ENCODE measurements around the gene NPHS1.

NPHS1 gene

DNA sequence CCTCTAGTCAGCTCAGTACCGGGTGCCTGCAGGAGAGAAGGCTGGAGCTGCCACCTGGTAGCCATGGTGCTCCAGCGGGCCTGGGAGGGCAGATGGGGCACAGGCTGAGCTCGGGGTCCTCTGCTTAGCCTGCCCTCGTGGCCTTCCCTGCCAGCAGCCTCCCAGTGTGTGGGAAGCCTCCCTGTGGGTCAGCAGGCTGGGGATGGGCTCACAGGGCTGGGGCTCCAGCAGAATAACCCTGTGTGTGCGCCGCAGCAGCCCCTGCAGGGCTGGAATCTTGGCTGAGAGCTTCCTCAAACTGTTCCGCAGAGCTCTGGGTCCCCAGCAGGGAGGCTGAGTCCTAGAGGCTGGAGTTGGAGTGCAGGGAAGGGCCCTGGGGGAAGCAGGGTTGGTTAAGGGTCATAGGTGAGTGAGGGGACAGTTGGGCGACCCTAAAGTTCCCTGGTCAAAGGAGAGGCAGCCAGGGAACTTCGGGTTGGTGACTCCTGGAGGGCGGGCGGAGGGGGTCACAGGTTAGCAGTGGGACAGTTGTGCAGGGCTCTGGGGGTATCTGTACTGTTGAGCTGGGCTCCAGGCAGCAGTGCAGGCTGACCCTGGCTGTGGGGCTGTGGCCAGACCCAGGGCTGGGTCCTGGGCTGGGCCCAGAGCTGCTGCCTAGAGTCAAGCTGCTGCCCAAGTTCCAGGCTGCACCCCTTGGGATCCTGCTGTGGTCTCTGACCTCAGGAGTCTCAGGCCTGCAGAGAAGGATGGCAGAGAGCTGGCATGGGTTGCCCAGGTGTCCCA is 62.9 kb downstream of the NPHS1 start:
- no peaks in the 10 kb centered on the region for H3K27me3 ChIP-seq (ENCODE audit: insufficient read depth, low read length)
- no peaks in the 10 kb centered on the region for H3K4me1 ChIP-seq (ENCODE audit: insufficient read depth, low read length)
- H2AFZ ChIP-seq (ENCODE audit: low read depth, low read length), result no peak overlapping the region
- H3K4me3 ChIP-seq (ENCODE audit: low read length), result no peak overlapping the region
- peaks cover 19% of the 10 kb centered on the region for H3K36me3 ChIP-seq (ENCODE audit: insufficient read depth, low read length)
- no peaks in the 10 kb centered on the region for H3K9me3 ChIP-seq (ENCODE audit: low read length)

DNA sequence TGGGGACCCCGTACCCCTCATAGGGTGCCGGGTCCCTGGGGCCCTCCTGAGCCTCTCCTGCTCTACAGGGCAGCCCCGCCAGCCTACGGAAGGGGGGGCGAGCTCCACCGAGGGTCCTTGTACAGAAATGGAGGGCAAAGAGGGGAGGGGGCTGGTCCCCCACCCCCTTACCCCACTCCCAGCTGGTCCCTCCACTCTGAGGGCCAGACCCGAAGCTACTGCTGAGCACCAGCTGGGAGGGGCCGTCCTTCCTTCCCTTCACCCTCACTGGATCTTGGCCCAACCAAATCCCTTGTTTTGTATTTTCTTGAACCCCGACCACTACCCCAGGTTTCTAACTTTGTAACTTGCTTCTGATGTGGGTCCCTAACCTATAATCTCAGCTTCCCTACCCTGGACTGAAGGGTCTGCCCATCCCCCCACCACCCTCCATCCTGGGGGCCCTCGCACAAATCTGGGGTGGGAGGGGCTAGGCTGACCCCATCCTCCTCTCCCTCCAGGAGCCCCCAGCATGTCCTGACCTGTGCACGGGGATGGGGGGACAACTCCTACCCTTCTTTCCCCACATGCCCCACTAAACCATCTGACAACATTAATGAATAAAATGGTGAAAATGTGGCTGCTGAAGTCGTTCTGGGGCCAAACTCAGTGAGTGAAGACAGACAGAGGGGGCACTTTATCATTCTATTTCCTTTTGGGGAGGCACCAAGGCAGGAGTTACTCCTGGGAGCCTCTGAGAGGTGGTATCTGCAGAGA is 63.9 kb downstream of the NPHS1 start:
- H3K36me3 ChIP-seq (ENCODE audit: insufficient read depth, low read length), result peaks cover 27% of the 10 kb centered on the region
- H3K4me1 ChIP-seq (ENCODE audit: insufficient read depth, low read length), result no peaks in the 10 kb centered on the region
- no peaks in the 10 kb centered on the region for H3K9me3 ChIP-seq (ENCODE audit: low read length)
- no peak overlapping the region for H3K4me3 ChIP-seq (ENCODE audit: low read length)
- no peak overlapping the region for H2AFZ ChIP-seq (ENCODE audit: low read depth, low read length)
- H3K27me3 ChIP-seq (ENCODE audit: insufficient read depth, low read length), result no peaks in the 10 kb centered on the region

DNA sequence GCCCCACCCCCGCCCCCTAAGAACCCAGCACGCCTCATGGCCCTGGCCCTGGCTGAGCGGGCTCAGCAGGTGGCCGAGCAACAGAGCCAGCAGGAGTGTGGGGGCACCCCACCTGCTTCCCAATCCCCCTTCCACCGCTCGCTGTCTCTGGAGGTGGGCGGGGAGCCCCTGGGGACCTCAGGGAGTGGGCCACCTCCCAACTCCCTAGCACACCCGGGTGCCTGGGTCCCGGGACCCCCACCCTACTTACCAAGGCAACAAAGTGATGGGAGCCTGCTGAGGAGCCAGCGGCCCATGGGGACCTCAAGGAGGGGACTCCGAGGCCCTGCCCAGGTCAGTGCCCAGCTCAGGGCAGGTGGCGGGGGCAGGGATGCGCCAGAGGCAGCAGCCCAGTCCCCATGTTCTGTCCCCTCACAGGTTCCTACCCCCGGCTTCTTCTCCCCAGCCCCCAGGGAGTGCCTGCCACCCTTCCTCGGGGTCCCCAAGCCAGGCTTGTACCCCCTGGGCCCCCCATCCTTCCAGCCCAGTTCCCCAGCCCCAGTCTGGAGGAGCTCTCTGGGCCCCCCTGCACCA is 65.0 kb downstream of the NPHS1 start:
- H3K27me3 ChIP-seq (ENCODE audit: insufficient read depth, low read length), result no peaks in the 10 kb centered on the region
- no peaks in the 10 kb centered on the region for H3K9me3 ChIP-seq (ENCODE audit: low read length)
- peaks cover 37% of the 10 kb centered on the region for H3K36me3 ChIP-seq (ENCODE audit: insufficient read depth, low read length)
- no peaks in the 10 kb centered on the region for H3K4me1 ChIP-seq (ENCODE audit: insufficient read depth, low read length)
- no peak overlapping the region for H2AFZ ChIP-seq (ENCODE audit: low read depth, low read length)
- H3K4me3 ChIP-seq (ENCODE audit: low read length), result no peak overlapping the region

DNA sequence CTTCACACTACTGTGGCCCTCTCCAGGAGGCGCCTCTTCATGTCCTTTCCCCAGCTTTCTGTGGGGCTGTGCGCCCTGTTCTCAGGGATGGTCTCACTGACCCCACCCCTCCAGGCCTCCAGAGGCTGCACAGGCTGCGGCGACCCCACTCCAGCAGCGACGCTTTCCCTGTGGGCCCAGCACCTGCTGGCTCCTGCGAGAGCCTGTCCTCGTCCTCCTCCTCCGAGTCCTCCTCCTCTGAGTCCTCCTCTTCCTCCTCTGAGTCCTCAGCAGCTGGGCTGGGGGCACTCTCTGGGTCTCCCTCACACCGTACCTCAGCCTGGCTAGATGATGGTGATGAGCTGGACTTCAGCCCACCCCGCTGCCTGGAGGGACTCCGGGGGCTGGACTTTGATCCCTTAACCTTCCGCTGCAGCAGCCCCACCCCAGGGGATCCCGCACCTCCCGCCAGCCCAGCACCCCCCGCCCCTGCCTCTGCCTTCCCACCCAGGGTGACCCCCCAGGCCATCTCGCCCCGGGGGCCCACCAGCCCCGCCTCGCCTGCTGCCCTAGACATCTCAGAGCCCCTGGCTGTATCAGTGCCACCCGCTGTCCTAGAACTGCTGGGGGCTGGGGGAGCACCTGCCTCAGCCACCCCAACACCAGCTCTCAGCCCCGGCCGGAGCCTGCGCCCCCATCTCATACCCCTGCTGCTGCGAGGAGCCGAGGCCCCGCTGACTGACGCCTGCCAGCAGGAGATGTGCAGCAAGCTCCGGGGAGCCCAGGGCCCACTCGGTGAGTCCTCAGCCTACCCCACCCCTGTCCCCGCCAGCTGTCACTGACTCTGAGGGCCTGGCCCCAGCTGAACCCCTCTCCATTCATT is 65.8 kb downstream of the NPHS1 start:
- Histone ChIP-seq H3K36me3 (ENCODE audit: insufficient read depth, low read length) (peaks cover 45% of the 10 kb centered on the region), H3K4me3 (ENCODE audit: low read length) (no peak overlapping the region), H3K27me3 (ENCODE audit: insufficient read depth, low read length) (no peaks in the 10 kb centered on the region), H3K4me1 (ENCODE audit: insufficient read depth, low read length) (no peaks in the 10 kb centered on the region), H3K9me3 (ENCODE audit: low read length) (no peaks in the 10 kb centered on the region), H2AFZ (ENCODE audit: low read depth, low read length) (no peak overlapping the region)

DNA sequence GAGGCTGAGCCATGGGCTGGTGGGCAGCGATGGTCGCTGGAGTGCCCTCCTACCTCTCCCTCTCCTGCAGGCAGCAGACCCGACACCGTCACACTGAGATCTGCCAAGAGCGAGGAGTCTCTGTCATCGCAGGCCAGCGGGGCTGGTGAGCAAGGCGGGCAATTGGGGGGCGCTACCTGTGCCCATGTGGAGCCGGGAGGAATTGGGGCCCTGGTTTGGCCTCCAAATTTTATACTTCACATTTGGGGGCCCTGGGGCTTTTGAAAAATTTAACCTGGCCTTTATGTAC is 67.0 kb downstream of the NPHS1 start:
- H3K4me3 ChIP-seq (ENCODE audit: low read length), result no peak overlapping the region

DNA sequence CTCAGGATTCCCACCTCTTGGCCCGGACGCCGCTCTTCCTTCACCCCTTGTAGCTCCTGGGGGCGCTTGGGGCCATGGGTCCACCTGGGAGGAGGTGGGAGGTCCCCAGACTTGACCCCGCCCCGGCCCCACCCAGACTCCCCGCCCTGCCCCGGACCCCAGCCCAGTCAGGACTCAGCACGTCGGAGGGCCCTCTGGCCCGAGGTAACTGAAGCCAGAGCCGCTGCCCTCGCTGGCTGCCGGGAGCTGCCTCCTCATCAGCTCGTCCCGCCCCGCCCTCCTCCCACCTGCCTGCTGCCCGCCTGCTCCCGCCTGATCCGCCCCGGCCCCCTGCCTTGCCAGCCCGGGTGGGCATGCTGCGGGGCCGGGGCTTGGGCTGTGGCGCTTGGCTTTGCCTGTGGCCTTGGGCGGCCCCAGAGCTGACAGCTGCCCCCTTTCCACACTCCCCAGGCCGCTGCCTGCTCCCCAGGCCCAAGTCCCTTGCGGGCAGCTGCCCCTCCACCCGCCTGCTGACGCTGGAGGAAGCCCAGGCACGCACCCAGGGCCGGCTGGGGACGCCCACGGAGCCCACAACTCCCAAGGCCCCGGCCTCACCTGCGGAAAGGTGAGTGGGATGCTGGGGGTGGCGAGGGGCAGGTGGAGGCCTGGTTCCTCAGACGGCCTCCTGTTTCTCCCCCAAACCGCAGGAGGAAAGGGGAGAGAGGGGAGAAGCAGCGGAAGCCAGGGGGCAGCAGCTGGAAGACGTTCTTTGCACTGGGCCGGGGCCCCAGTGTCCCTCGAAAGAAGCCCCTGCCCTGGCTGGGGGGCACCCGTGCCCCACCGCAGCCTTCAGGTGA is 67.6 kb downstream of the NPHS1 start:
- Histone ChIP-seq H3K4me3 (ENCODE audit: low read length) (no peak overlapping the region), H3K4me1 (ENCODE audit: insufficient read depth, low read length) (no peaks in the 10 kb centered on the region), H3K36me3 (ENCODE audit: insufficient read depth, low read length) (peaks cover 61% of the 10 kb centered on the region), H3K27me3 (ENCODE audit: insufficient read depth, low read length) (no peaks in the 10 kb centered on the region), H2AFZ (ENCODE audit: low read depth, low read length) (no peak overlapping the region), H3K9me3 (ENCODE audit: low read length) (no peaks in the 10 kb centered on the region)

More for the DNA sequence above, 67.0 kb downstream of the NPHS1 start:
- Histone ChIP-seq H3K36me3 (ENCODE audit: insufficient read depth, low read length) (peaks cover 56% of the 10 kb centered on the region), H2AFZ (ENCODE audit: low read depth, low read length) (no peak overlapping the region), H3K27me3 (ENCODE audit: insufficient read depth, low read length) (no peaks in the 10 kb centered on the region), H3K4me1 (ENCODE audit: insufficient read depth, low read length) (no peaks in the 10 kb centered on the region), H3K9me3 (ENCODE audit: low read length) (no peaks in the 10 kb centered on the region)

DNA sequence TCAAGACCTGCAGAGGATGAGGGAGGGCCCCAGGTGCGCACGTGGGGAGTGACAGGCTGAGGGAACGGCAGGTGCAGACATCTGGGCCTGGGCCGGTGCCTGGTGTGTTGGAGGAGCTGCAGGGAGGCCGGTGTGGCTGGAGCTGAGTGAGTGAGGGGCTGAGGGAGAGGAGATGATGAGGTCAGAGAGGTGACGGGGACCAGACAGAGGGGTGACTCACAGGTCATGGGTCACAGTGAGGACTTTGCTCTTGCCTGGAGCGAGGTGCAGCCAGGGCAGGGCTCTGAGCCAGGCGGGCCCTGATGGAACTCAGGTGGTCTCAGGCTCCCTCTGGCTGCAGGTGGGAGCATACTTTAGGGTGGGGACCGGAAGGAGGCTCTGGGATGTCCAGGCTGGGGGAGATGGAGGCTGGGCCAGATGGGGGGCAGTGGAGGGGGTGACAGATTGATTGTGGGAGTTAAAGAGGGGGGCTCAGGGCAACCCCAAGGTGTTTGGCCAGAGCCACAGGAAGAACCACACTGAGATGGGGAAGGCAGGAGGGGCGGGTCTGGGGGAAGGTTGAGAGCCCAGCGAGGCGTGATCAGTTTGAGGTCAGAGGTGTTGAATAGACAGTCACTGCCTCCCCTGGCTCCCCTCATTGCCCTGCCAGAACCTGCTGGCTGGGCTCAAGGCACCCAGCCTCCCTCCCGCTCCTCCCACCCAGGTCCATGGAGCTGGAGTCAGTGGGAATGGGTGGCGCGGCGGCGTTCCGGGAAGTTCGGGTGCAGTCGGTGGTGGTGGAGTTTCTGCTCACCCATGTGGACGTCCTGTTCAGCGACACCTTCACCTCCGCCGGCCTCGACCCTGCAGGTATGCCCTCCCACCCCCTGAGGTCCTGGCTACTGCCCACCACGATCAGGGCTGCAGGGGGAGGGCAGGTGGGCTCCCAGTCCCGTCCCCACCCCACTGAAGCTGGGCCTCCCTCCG is 68.6 kb downstream of the NPHS1 start:
- H3K27me3 ChIP-seq (ENCODE audit: insufficient read depth, low read length), result no peaks in the 10 kb centered on the region
- no peak overlapping the region for H3K4me3 ChIP-seq (ENCODE audit: low read length)
- peaks cover 66% of the 10 kb centered on the region for H3K36me3 ChIP-seq (ENCODE audit: insufficient read depth, low read length)

DNA sequence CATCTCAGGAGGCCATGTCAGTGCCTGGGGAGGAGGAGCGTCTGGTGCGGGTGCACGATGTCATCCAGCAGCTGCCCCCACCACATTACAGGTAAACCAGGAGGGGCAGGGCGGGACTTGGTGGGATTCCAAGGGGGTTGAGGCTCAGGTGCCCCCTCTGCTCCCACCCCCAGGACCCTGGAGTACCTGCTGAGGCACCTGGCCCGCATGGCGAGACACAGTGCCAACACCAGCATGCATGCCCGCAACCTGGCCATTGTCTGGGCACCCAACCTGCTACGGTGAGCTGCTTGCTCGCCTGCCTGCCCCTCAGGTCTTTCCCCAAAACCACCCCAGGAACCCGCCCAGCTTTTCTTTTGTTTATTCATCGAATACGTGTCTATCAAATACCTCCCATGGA is 69.7 kb downstream of the NPHS1 start:
- H2AFZ ChIP-seq (ENCODE audit: low read depth, low read length), result no peak overlapping the region
- H3K4me3 ChIP-seq (ENCODE audit: low read length), result no peak overlapping the region
- peaks cover under 1% of the 10 kb centered on the region for H3K4me1 ChIP-seq (ENCODE audit: insufficient read depth, low read length)
- H3K27me3 ChIP-seq (ENCODE audit: insufficient read depth, low read length), result no peaks in the 10 kb centered on the region
- H3K36me3 ChIP-seq (ENCODE audit: insufficient read depth, low read length), result peaks cover 78% of the 10 kb centered on the region
- H3K9me3 ChIP-seq (ENCODE audit: low read length), result no peaks in the 10 kb centered on the region

More for the DNA sequence above, 68.6 kb downstream of the NPHS1 start:
- Histone ChIP-seq H2AFZ (ENCODE audit: low read depth, low read length) (no peak overlapping the region), H3K9me3 (ENCODE audit: low read length) (no peaks in the 10 kb centered on the region), H3K4me1 (ENCODE audit: insufficient read depth, low read length) (no peaks in the 10 kb centered on the region)

DNA sequence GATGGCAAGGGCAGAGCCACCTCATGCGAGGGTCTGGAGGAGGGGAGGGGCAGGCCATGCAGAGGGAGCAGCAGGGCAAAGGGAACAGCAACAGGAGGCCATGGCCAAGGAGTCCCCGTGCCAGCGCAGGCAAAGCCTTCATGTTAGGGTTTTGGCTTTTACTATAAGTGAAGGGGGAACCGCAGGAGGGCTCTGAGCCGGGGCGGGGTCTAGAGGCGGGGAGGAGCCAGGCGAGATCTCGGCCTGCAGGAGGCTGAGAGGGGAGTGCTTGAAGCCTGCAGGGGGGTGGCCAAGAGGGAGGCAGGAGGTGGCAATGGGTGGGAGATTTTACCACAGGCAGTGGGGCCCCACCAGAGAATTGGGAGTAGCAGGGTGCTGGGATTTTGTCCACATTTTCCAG is 70.7 kb downstream of the NPHS1 start:
- Histone ChIP-seq H3K9me3 (ENCODE audit: low read length) (no peaks in the 10 kb centered on the region), H3K4me1 (ENCODE audit: insufficient read depth, low read length) (peaks cover 10% of the 10 kb centered on the region), H2AFZ (ENCODE audit: low read depth, low read length) (no peak overlapping the region), H3K27me3 (ENCODE audit: insufficient read depth, low read length) (no peaks in the 10 kb centered on the region), H3K36me3 (ENCODE audit: insufficient read depth, low read length) (peaks cover 76% of the 10 kb centered on the region), H3K4me3 (ENCODE audit: low read length) (no peak overlapping the region)

DNA sequence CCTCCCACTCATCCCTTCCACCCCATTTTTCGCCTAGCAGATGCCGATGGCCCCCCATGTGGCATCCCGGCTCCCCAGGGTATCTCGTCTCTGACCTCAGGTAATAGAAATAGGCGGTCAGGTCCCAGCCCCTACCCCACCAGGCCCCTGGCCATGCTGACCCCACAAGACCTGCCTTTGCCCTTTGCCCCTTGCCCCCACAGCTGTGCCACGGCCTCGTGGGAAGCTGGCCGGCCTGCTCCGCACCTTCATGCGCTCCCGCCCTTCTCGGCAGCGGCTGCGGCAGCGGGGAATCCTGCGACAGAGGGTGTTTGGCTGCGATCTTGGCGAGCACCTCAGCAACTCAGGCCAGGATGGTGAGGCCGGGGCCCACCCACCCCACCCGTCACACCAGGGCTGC is 71.6 kb downstream of the NPHS1 start:
- H3K9me3 ChIP-seq (ENCODE audit: low read length), result no peaks in the 10 kb centered on the region
- no peak overlapping the region for H2AFZ ChIP-seq (ENCODE audit: low read depth, low read length)
- peaks cover 17% of the 10 kb centered on the region for H3K4me1 ChIP-seq (ENCODE audit: insufficient read depth, low read length)
- H3K4me3 ChIP-seq (ENCODE audit: low read length), result no peak overlapping the region
- H3K27me3 ChIP-seq (ENCODE audit: insufficient read depth, low read length), result no peaks in the 10 kb centered on the region
- H3K36me3 ChIP-seq (ENCODE audit: insufficient read depth, low read length), result peaks cover 69% of the 10 kb centered on the region

DNA sequence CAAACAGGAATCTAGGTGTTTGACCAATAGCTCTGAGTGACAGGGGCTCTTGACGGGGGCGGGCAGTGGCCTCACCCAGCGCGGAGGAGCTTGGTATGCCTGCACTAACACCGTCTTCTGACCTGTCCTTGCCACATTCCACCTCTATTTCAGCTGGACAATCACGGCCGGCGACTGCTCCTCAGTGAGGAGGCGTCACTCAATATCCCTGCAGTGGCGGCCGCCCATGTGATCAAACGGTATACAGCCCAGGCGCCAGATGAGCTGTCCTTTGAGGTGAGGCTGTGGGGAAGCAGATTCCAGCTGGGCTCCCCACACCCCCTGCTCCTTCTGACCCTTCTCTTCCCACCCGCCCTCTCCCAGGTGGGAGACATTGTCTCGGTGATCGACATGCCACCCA is 72.2 kb downstream of the NPHS1 start:
- Histone ChIP-seq H3K4me3 (ENCODE audit: low read length) (no peak overlapping the region), H3K36me3 (ENCODE audit: insufficient read depth, low read length) (peaks cover 66% of the 10 kb centered on the region), H3K27me3 (ENCODE audit: insufficient read depth, low read length) (no peaks in the 10 kb centered on the region), H3K4me1 (ENCODE audit: insufficient read depth, low read length) (peaks cover 17% of the 10 kb centered on the region), H2AFZ (ENCODE audit: low read depth, low read length) (no peak overlapping the region), H3K9me3 (ENCODE audit: low read length) (no peaks in the 10 kb centered on the region)
